Suprapubic skin (tissue), 4 donors: Measurements from ENCODE around the gene IARS1.

Experiments used
- POLR2A ChIP-seq, 2 donors: fragments of 450-650 bp; IDR thresholded peaks; one replicate each; pipeline ENCODE4 v1.6.1; 2017; ENCODE audit warnings: antibody characterized with exemption in 2 of 2, mild to moderate bottlenecking in 2 of 2, moderate library complexity in 2 of 2
- POLR2AphosphoS5 ChIP-seq, 3 donors: sonication (generic); formaldehyde crosslinking; IDR thresholded peaks; one replicate each; pipeline ENCODE4 v1.6.1; 2017; ENCODE audit warnings: antibody characterized with exemption in 3 of 3

DNA sequence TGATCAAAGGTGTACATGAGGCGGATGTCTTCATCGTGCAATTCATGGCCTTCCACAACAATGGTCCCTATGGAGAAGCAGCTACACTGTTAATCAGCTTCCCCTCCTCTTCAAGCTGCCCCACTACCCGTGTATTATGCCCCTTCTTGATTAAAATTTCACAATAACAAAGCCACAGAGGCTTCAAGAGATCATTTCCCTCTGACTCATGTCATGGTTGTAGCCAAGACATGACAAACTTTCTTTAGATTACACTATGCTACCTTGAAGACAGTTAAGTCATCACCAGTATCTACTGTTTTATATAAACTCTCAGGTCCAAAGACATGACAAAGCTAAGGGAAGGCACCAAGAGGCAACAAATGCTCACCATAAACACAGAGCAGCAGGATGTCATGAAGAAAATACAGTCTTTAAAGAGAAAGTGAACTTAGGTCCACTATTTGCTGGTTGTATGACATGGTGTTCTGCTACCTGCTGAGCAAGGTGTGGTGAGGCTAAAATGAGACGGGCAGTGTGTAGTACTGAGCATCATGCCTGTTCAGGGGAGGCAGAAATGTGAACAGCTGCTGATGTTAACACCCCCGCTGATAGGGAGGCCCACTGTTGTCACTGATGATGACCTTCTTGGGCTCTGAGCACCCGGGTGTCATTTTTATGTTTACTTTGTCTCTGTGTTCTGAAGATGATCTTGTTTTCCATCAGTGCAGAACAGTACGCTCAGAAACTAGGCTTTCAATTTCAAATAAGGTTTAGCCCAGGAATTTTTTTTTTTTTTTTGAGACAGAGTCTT lies 48.3 kb downstream of the IARS1 start:
- TF ChIP-seq POLR2A (IDR thresholded peaks at IDR 0.05) (no peak), POLR2AphosphoS5 (IDR thresholded peaks at IDR 0.05) (no peak)
